Stimulated activated CD4-positive, alpha-beta T cell treated with anti-CD3 and anti-CD28 coated beads, Interleukin-15, amount 100 ng/mL, for 1 hour (primary cell): ENCODE data around the gene SORCS3.

Experiments used
- DNase-seq, 2 donors: peaks; one replicate each; pipeline ENCODE4 v3.0.0-alpha.2; 2020; ENCODE audit warnings: low read depth in 1 of 2, low spot score in 1 of 2

The SORCS3 gene

GRCh38 chr10:105075031-105075430 is 433.9 kb downstream of the SORCS3 start:
- DNase-seq: no peak

- no peak for DNase-seq
Measured at GRCh38 chr10:105085980-105086379, 444.9 kb downstream of the SORCS3 start.

GRCh38 chr10:105094048-105094447 is 453.0 kb downstream of the SORCS3 start:
- DNase-seq: no peak

GRCh38 chr10:105096316-105096715 is 455.2 kb downstream of the SORCS3 start:
- no peak for DNase-seq

GRCh38 chr10:105102977-105103376 is 461.9 kb downstream of the SORCS3 start:
- no peak for DNase-seq

- DNase-seq: no peak
Measured at GRCh38 chr10:105104297-105104696, 463.2 kb downstream of the SORCS3 start.

- no peak for DNase-seq
Measured at GRCh38 chr10:105109164-105109563, 468.1 kb downstream of the SORCS3 start.

- no peak for DNase-seq
Measured at GRCh38 chr10:105112862-105113261, 471.8 kb downstream of the SORCS3 start.

GRCh38 chr10:105113666-105114065 is 472.6 kb downstream of the SORCS3 start:
- DNase-seq: no peak

- no peak for DNase-seq
Measured at GRCh38 chr10:105121743-105122142, 480.7 kb downstream of the SORCS3 start.

GRCh38 chr10:105128111-105128510 is 487.0 kb downstream of the SORCS3 start:
- no peak for DNase-seq

- no peak for DNase-seq
Measured at GRCh38 chr10:105138358-105138757, 497.3 kb downstream of the SORCS3 start.

- DNase-seq: no peak
Measured at GRCh38 chr10:105139363-105139896, 498.3 kb downstream of the SORCS3 start.

- no peak for DNase-seq
Measured at GRCh38 chr10:105140600-105140999, 499.5 kb downstream of the SORCS3 start.

- no peak for DNase-seq
Measured at GRCh38 chr10:105145711-105146110, 504.6 kb downstream of the SORCS3 start.

- DNase-seq: no peak
Measured at GRCh38 chr10:105146436-105146835, 505.3 kb downstream of the SORCS3 start.

- DNase-seq: no peak
Measured at GRCh38 chr10:105148456-105148855, 507.4 kb downstream of the SORCS3 start.

GRCh38 chr10:105148921-105149320 is 507.8 kb downstream of the SORCS3 start:
- DNase-seq: no peak

GRCh38 chr10:105149371-105149891 is 508.3 kb downstream of the SORCS3 start:
- no peak for DNase-seq

- no peak for DNase-seq
Measured at GRCh38 chr10:105150259-105150880, 509.3 kb downstream of the SORCS3 start.

- no peak for DNase-seq
Measured at GRCh38 chr10:105154736-105155135, 513.6 kb downstream of the SORCS3 start.

GRCh38 chr10:105159268-105159667 is 518.2 kb downstream of the SORCS3 start:
- no peak for DNase-seq

- DNase-seq: no peak
Measured at GRCh38 chr10:105161149-105161548, 520.1 kb downstream of the SORCS3 start.
